Heart left ventricle (tissue), 13 donors: Measurements from ENCODE around the gene KLHL26.

Experiments used
- POLR2A ChIP-seq, 2 donors: fragments of 450-650 bp; IDR thresholded peaks; one replicate each; pipeline ENCODE4 v1.6.1; 2017; ENCODE audit warnings: antibody characterized with exemption in 2 of 2, mild to moderate bottlenecking in 2 of 2, moderate library complexity in 2 of 2
- TF ChIP-seq, protein P1 (sequence below), 12 donors: fragments of 200-600 bp; sonication (generic) in 4 of 12; IDR thresholded peaks; one replicate each; pipeline versions ENCODE4 v1.5.0 to v1.8.0; 2018 to 2022; ENCODE audit warnings: antibody characterized with exemption in 12 of 12, mild to moderate bottlenecking in 5 of 12
- donor health status: ischemic (EF 13 %, LVEDD 7.1; RV severe dilation, severe dysfunction).
- donor health status: DM: no; HTN: yes; CAD: no.
- donor health status: DM: no; HTN: no; CAD: no.
- donor health status: ischemic (EF 25% LVEDD 6.9; RV normal size, moderate dysfunction).
- donor health status: ischemic (EF 25% LVEDD 5.7; RV mildly dilated, moderate dysfunction).
- donor health status: ischemic (EF 35%, LVEDD 5.7; RV mildly dilated, moderate dysfunction).
- donor health status: nonischemic (EF 11% LVEDD 7.7; RV severe dilation, severe dysfunction).
- donor health status: DM: yes; HTN: yes; CAD: no.
- donor health status: PGD.
- donor health status: ischemic (EF 29% LVEDD 5.4; RV normal size, mild dysfunction).
- donor health status: nonischemic (EF 23%, LVEDD 6.1; RV moderate dilation, normal function).

DNA sequence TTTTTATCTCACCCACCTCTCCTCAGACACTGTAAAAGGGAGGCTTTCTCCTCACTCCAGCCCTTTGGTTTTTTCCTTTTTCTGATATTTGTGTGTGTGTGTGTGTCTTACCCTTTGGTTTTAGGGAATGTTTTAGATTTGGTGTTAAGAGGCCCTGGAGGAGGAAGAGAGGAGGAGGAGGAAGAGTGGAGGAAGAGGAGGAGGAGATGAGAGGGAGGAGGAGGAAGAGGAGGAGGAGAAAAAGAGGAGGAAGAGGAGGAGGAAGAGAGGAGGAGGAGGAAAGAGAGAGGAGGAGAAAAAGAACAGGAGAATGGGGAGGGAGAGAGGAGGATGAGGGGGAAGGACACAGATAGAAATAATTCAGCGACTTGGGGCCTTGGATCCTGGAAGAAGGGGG is 10.5 kb downstream of the KLHL26 start:
- TF ChIP-seq, protein P1, sequence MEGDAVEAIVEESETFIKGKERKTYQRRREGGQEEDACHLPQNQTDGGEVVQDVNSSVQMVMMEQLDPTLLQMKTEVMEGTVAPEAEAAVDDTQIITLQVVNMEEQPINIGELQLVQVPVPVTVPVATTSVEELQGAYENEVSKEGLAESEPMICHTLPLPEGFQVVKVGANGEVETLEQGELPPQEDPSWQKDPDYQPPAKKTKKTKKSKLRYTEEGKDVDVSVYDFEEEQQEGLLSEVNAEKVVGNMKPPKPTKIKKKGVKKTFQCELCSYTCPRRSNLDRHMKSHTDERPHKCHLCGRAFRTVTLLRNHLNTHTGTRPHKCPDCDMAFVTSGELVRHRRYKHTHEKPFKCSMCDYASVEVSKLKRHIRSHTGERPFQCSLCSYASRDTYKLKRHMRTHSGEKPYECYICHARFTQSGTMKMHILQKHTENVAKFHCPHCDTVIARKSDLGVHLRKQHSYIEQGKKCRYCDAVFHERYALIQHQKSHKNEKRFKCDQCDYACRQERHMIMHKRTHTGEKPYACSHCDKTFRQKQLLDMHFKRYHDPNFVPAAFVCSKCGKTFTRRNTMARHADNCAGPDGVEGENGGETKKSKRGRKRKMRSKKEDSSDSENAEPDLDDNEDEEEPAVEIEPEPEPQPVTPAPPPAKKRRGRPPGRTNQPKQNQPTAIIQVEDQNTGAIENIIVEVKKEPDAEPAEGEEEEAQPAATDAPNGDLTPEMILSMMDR (IDR thresholded peaks at IDR 0.05): no peak
- no peak for TF ChIP-seq POLR2A (IDR thresholded peaks at IDR 0.05)
